ENCODE measurements around the gene RPS6KA5.

DNA sequence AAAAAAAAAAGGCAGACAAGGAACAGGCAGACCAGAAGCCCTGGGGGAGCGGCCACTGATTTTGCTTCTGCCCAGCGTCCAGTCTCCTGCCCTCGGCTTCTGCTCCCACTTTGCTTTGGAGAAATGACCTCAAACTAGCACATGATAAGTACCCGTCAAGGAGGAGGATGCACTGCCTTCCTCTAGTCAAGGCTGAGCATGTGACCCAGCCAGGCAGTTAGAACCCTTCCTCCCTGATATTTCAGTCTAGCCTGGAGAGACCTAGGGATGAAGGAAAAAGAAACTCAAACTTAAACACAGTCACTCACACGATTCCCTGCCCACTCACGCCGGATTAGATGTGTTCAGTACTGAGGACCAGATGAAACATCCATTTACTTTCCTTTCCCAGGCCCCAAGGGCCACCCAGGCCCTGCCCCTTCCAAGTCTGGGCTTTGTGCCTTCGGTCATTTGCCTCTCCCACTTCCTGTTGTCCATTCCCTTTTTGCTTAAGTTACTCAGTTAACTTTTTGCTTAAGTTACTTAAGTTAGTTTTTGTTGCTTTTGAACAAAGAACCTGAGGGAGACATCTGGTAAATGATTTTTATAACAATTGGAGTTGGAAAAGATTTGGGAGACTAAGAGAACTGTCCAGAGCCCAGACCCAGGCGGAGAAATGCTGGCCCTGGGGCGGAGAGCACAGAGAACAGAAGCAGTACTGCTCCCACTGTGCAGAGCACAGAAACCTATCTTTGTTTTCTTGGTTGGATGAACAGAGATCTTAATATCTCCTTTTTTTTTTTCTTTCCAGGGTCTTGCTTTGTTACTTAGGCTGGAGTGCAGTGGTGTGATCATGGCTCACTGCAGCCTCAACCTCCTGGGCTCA, 221.2 kb downstream of the RPS6KA5 start:
- TF ChIP-seq, protein P1, sequence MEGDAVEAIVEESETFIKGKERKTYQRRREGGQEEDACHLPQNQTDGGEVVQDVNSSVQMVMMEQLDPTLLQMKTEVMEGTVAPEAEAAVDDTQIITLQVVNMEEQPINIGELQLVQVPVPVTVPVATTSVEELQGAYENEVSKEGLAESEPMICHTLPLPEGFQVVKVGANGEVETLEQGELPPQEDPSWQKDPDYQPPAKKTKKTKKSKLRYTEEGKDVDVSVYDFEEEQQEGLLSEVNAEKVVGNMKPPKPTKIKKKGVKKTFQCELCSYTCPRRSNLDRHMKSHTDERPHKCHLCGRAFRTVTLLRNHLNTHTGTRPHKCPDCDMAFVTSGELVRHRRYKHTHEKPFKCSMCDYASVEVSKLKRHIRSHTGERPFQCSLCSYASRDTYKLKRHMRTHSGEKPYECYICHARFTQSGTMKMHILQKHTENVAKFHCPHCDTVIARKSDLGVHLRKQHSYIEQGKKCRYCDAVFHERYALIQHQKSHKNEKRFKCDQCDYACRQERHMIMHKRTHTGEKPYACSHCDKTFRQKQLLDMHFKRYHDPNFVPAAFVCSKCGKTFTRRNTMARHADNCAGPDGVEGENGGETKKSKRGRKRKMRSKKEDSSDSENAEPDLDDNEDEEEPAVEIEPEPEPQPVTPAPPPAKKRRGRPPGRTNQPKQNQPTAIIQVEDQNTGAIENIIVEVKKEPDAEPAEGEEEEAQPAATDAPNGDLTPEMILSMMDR (IDR thresholded peaks at IDR 0.05), result no peak
- no peak for TF ChIP-seq POLR2A (IDR thresholded peaks at IDR 0.05)

Measured in uterus (tissue), 2 donors.